Activated CD4-positive, alpha-beta T cell treated with anti-CD3 and anti-CD28 coated beads for 48 hours (primary cell): ENCODE data around the gene ANKRD13B.

ENCODE experiments used
- DNase-seq: peaks from one replicate; pipeline ENCODE4 v3.0.0-alpha.2; 2020

Gene ANKRD13B

DNA sequence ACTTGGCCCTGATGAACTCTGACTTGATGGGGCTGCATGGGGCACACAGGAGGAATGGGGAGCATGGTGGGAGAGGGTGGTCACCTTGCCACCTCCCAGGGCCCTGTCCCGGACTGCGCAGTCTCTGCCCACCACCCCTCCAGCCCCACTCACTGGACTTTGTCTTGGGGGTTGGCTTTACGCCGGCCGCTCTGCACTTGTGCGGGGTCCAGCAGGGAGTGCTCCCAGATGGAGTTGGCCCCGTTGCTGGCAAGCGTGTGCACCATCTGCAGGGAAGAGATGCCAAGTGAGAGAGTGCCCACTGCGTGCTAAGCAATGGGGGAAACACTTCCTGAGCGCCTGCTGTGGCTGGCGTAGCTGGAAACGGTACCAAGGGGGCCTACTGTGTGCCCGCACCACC lies 10.2 kb upstream of the ANKRD13B start:
- no peak for DNase-seq

DNA sequence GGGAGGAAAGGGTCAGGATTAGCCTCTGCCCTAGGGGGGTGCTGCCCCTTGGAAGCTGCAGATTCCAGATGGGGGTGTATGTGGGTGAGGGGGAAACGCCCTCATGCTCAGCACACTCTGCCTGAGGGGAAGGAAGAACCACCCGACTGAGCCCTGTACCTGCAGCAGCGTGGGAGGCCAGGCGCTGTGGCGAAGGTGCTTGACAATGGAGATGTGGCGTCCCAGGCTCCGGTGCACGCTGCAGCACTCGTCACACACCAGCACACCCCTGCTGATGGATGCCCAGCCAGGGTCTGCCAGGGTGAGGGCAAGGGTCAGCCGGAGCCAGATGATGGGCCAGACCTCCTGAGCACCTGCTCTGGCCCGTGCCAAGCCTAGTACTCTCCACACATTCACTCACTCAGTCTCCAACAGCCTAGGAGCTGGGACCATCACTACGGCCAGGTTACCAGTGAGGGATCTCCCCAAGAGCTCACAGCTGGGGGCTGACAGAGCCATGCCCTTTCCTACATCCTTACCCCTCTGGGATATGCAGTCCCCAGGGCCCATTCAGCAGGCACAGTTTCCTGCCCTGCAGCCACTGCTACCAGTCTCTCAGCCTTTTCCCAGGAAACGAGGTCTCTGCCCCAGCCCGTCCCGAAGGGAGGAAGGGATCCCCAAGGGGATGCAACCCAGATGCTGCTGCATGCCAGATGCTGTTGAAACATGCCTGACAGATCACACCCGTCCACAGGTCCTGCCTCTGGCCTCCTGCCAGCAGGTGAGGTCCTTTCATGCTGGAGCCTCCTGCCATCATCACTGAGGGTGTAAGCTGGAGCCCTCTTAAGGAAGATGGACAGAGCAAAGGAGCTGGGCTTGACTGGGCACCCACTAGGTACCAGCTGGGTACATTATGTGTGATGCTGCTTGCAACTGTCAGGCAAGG lies 9.3 kb upstream of the ANKRD13B start:
- DNase-seq, result no peak

DNA sequence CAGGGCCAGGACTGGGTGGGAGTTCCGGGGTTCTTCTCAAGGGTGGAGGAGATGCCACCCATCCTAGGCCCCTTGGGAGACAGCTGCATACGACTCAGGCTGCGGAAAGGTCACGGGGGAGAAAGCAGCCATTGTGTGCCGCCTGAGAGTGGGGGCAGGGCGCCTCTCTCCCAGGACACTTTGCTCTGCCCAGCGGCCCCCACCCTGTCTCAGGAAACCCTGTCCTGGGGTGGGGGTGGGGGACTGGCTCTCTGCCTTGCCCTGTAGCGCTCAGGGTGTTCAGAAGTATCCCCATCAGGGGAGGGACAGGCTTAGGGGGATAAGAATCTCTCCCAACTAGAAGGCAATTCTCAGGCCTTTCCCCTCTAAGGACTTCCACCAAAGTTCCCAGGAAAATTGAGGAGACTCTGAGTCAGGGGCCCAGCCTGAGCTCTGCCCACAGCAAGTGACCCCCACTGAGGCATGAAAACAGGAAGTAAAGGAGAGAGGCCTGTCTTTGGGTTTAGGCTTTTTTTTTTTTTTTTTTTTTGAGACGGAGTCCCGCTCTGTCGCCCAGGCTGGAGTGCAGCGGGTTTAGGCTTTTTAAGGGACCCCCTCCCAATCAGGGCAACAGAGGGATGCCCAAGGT lies 8.4 kb upstream of the ANKRD13B start:
- DNase-seq, result no peak

DNA sequence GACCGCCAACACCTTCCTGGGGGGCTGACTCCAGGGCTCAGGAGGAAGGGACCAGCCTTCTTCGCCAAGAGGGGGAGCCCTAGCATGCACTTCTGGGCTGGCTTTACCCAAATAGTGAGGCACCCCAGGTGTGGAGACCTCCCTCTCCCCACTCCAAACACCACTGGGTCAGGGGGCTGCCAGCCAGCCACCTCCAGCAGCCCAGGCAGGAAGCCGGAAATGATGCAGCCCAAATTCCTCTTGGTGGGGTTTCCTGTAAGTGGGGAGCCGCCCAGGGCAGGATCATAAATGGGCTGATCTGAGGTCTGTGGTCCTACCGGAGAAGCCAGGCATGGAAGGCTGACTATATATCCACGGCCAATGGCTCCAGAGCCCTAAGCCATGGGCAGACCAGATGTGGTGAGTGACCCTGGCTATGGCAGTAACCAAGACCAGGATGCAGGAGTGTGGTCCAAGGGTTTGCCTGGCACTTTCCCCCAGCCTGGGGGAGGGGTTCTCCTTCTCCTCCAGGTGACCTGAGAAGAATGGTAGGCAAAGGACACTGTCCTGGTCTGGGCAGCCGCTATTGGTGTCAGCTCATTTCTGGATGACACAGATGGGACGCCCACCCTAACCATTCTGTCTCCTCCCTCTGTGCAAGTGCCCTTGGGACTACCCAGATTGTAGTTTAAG lies 7.7 kb upstream of the ANKRD13B start:
- no peak for DNase-seq

- DNase-seq, result no peak
These were observed 6.1 kb upstream of the ANKRD13B start for GRCh38 chr17:29586676-29587469.

DNA sequence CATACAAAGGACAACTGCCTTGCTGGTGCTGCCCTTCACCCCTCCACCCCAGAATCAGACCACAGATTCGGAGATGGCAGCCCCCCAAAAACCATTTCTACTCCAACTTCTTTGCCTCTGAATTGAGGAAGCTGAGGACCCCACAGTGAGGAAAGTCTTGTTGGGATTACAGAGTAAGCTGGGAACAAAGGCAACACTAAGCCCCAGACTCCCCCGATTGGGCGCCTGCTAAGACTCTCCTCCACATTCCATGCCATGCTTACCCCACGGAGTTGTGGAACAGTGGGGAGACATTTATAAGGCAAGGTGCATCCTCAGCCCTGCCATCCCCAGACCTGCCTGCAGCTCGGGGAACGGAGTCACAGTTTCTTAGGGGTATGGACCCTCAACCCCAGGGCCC lies 5.3 kb upstream of the ANKRD13B start:
- no peak for DNase-seq

DNA sequence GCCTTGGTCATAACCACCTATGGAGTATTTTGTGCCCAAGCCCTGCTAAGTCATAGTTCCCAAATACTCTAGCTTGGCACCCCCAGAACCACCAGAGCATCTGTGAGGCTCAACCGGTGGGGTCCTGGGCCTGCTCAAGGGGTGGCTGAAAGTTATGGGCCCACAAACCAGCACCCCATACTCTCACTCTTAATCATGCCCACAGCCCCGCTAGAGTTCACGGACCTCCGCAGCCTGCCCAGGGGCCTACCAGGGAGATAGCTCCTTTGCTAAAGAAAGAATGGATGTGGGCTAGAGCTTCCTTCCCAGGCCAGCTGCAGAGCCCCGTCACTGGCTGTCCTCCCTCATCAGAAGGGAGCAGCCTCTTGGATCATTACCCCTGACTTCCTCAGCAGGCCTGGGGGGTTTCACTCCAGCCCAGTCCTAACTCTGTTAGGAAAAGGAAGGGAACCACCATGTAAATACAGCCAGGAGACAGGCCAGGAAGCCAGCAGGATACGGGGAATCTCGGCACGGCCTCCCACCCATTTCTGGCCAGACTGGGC lies 4.8 kb upstream of the ANKRD13B start:
- no peak for DNase-seq

- DNase-seq, result peak; percentile 61
These were observed 4.1 kb upstream of the ANKRD13B start for GRCh38 chr17:29588562-29589411.

- peak; percentile 87 for DNase-seq
These were observed 3.2 kb upstream of the ANKRD13B start, which contains the start of gene GIT1 for GRCh38 chr17:29589524-29590410. Gene GIT1, minus strand, starts transcription at chr17:29589648. Its CDS starts 270 bp downstream, at chr17:29589378.

DNA sequence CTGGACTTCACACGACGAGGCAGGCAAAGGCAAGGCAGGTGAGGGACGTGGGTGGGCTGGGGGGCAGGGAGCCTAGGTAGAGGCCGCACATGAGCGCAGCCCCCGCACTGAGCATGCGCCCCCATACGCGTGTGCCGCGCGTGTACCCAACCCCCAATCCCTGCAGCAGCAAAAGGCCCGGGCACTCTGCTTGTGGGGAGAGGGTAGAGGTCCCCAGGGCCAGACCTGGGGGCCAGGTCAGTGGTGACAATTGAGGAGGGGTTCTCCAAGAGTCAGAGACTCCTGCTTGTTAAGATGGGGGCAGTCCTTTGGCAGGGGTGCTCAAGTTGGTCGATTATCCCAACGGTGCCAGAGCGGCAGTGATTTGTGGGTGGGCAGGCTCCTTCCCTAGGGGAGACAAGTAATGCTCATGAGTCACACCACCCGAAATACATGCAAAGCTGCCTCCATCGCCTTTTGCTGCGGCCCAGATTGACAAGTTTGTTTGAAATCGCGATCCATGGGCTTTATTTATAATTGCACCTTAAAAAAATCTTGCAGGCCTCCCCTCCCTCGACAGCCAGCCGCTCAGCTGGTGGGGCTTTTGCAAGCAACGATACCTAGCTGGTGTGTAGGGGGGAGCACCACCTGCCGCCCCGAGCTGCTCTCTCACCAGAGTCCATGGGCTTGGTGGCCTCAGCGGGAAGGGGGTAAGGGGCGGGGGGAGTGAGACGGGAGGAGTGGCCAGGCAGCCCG lies 2.4 kb upstream of the ANKRD13B start:
- DNase-seq, result peak; percentile 45

DNA sequence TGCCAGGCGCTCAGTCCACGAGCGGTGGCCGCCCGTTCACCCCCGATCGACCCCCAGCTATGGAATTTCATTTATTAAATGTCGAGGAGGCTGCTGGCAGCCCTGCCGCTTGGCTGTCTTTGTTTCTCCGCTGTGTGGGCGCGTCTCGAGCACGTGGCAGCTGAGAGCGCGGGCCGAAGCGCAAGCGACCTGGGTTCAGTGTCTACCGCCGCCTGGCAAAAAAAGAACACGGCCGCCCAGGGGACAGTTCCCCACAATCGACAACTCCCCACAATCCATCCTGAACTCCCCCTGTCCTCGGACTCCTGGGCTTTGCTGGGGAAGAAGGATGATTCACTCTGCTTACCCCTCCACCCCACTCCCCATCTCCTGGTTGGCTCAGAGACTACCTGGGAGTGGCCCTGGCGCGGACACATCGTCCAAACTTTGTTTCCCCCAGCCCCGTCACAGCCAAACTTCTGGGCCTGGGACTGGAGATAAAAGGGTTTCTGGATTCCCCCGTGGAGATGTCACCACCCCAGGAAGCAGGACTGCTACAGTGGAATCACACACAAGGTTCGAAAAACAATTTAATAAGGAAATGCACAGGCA lies 1.7 kb upstream of the ANKRD13B start:
- peak; percentile 75 for DNase-seq

- peak; percentile 90 for DNase-seq
These were observed 959 bp upstream of the ANKRD13B start for GRCh38 chr17:29591737-29592608.

- peak; percentile 52 for DNase-seq
These were observed 923 bp downstream of the ANKRD13B start for GRCh38 chr17:29593591-29594518.

DNA sequence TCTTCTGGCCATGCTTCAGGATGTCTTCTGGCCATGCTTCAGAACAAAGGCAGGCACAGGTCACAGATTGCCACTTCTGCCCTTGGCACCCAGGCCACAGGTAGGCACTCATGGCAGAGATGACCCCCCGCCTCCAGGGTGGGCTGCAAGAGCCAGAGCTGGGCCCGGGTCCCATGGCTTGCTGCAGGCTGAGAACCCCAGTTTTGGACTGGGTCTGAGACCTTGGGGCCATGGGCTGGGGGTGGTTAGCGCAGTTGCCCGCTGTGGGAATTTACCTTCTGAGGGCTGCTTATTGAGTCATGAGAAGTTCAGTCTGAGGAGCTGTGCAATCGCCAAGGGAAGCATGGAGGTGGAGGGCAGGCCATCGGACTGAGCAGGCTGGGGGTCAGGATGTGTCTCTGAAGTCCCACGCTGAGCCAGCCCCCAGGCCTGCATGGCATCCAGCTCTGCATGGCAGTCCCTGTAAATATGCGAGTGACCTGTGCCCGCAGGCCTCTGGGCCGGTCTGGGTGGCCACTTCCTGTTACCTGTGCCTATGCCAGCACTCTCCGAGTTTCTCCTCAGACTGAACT lies 1.7 kb downstream of the ANKRD13B start:
- DNase-seq, result no peak

DNA sequence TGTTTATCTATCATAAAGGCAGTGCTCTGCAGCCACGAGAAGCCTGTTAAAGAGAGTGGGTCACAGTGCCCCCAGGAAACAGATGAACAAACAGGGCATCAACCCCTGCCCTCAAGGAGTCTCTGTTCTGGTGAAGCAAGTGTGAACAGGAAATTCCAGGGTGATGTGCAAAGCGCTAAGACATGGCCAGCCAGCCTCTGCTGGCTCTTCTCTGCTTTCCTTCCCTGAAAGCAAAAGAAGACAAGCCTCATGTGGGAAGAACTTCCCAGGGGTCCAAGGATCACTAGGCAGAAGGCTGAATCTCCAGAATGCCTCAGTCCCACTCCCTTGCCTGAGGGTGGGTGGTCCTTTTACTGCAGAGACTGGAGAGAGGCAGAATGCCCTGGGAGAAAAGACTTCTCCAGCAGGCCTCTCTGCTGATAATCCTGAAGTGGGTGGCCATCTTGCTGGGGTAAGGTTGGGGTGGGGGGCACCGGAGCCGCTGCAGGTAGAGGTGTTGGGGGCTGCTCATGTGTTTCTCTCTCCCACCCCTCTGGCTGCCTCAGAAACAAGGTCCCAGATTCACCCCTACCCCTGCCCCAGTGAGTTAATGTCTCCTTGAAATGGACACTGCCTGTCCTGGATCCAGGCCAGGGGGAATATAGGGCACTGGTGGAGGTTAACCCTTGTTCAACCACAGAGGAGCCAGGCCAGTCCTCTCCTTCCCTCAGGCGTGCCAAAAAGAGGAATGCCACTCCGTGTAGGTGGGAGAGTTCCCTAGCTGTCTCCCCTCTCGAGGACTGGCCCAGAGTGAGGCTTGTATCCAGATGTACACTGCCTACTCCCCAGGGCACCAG lies 2.4 kb downstream of the ANKRD13B start:
- DNase-seq, result no peak
